Measurements from ENCODE around the gene DOC2A.

DOC2A gene

DNA sequence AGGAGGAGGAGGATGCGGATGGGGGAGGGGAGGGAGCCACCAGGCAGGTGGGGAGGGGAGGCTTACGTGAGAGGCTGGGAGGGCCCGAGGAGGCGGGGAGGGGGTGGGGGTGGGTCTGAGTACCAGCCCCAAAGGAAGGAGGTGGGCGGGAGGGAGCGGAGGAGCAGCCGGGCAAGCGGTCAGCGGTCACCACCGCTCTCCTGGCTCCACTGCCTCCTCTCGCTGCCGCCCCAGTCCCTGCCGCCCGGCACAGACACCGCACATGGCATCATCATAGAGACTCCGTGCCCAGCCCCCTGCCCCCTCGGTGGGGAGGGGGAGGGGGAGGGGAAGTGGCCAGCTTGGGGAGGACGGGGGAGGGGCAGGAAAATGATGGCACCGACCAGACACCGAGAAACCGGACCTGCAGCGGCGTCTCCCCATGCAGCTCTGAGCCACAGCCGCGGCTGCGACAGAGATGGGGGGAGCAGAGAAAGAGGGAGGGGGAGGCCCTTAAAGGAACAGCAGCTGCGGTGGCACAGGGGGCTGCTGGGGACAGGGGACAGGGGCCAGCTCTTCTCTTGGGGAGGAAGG, 20.1 kb upstream of the DOC2A start, which contains the start of gene TLCD3B:
Gene TLCD3B, minus strand, starts transcription at position 431 of the 573 bp plus-strand sequence. CDS start 744 bp downstream, outside the sequence.
- TF ChIP-seq, protein P1, sequence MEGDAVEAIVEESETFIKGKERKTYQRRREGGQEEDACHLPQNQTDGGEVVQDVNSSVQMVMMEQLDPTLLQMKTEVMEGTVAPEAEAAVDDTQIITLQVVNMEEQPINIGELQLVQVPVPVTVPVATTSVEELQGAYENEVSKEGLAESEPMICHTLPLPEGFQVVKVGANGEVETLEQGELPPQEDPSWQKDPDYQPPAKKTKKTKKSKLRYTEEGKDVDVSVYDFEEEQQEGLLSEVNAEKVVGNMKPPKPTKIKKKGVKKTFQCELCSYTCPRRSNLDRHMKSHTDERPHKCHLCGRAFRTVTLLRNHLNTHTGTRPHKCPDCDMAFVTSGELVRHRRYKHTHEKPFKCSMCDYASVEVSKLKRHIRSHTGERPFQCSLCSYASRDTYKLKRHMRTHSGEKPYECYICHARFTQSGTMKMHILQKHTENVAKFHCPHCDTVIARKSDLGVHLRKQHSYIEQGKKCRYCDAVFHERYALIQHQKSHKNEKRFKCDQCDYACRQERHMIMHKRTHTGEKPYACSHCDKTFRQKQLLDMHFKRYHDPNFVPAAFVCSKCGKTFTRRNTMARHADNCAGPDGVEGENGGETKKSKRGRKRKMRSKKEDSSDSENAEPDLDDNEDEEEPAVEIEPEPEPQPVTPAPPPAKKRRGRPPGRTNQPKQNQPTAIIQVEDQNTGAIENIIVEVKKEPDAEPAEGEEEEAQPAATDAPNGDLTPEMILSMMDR (IDR thresholded peaks at IDR 0.05): no peak

DNA sequence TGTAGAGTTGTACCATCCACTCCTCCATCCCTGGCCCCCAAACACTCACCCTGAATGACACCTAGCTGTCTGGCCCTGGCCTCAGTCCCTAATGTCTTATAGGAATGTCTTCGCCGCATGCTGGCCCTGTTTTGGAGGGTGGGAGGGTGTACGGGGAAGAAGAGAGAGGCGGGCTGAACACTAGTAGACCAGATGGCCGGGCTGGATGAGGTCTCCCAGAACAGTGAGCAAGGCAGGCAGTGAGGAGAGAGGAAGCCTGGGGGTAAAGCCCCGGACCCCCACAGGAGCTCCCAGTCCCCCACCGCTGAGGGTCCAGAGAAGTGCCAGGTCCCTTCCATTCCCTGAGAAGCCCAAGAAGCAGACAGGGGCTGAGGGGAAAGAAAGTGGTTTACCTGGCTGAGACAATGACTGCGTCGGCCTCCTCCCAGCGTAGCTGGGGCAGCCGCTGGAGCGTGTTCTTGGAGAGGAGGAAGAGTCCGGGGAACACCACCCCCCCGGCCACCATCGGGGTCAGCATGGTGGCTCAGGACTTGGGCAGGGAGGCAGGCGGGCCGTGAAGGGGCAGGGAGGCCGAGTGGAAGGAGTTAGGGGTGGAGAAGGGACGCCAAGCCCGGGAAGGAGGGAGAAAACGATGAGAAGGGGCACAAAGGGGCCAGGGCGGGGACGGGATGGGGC, 19.3 kb upstream of the DOC2A start:
- TF ChIP-seq, protein P1 (IDR thresholded peaks at IDR 0.05): no peak

DNA sequence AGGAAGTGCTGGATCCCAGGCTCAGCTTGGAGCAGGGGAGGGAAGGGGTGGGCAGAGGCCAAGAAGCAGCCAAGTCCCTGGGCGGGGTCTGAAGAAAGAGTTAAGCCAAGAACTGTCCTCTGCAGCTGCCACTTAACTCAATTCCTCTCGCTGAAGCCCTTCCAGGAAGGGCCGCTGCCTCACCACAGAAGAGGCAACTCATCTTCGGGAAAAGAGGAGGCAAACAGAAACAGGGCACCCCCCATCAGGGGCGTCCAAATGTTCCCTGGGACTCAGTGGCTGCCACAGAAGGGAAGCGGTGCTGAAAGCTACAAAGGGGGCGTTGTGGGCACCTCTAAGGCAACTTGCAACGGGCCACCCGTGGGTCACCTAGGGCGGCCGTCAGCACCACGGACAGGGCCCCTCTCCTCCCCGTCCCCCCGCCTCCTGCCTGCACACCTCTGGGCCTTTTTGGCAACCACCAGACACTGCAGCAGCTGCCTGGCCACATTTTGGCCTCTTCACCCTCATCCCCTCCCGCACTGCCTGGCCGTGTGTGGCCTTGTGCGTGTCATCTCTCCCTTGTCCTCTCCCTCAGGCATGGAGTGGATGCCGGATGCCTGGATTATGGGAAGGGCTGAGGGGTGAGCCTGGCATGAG, 17.7 kb upstream of the DOC2A start:
- TF ChIP-seq, protein P1 (IDR thresholded peaks at IDR 0.05): no peak

DNA sequence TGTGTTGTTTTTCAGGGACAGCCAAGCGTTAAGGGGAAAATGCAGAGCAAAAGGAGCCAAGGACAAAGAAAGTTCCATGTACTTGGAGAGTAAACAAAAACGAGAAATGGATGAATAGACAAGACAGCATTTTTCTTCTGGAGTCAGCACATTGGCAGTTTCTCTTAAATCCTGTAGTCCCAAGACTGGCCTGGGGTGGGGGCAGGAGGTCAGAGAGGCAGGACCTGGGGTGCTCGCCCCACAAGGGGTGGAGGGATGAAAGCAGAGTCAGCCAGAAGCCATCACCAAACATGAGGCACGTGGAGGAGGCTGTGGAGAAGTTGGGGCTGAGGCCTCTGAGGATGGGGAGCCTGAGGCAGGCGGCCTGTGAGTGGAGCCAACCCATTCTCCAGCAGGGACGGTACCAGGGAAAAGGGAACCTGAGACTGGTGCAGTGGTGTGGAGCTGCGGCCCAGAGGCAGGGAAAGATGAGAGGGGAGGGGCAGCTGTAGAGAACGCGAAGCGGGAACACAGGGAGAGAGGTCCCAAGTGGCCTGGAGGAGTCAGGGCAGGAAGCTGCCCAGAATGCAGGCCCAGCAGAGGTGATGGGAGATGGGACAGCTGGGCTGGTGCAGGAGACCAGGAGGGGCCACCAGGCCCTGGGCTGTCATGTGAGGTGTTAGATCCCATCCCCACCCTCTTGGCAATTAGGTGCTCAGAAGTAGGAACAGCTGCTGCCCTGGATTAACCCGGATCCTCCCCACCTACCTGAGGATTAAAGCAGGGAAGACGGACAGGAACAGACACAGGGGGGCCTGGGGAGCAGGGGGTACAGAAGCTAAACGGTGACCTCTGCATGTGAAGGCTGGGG, 17.0 kb upstream of the DOC2A start:
- TF ChIP-seq, protein P1 (IDR thresholded peaks at IDR 0.05): no peak

DNA sequence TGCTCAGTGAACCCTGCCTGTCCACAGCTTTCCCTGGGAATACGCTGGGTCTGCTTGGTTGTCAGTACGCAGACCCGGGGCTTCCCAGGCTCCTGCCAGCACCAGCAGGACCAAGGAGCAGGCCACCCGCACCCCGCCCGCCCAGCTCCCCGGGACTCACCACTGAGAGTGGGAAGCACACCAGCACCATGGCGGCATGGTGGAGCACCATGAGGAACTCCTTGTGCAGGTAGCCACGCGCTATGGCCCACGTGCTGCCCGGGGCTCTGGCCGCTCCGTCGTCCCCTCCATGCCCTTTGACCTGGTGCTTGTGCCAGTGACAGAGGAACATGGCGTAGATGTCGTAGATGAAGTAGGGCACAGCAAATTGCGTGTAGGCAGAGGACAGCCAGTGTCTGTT, 15.6 kb upstream of the DOC2A start:
- TF ChIP-seq, protein P1 (IDR thresholded peaks at IDR 0.05): no peak

DNA sequence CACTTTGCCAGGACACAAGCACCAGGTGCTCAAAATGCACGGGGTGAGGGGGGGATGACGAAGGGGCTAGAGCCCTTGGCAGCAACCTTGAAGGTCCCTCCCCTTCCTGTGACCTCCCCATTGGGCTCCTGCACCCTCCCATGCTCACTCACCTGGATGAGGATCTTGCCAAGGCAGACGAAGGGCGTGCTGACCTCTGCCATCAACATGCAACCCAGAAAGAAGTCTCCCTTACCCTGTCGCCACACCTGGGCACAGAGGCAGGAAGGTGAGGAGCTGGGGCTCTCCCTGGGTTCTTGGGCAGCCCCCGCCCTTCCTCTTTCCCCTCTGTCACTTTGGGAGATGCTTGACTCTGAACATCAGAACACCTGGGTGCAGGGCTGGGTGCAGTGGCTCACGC, 14.7 kb upstream of the DOC2A start:
- TF ChIP-seq, protein P1 (IDR thresholded peaks at IDR 0.05): no peak

DNA sequence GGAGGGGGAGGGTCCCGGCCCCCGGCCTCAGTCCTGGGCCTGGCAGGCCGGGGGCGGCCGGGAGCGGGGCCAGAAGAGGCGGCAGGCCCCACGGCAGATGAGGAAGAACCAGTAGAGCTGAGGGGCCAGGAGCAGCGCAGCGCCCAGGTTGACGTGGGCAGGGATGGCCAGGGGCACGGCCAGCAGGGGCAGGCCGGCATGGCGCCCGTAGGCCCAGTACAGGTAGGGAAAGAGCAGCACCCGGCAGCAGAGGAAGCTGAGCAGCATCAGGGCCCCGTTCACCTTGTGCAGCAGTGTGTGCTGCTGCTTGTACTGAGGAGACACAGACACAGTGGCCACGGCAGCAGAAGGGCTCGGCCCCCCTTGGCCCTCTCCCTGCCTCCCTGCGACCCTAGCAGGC, 14.3 kb upstream of the DOC2A start:
- TF ChIP-seq, protein P1 (IDR thresholded peaks at IDR 0.05): no peak
